CD14-positive monocyte (primary cell): ENCODE results near the gene CHMP1B. TPM values are rescaled to one million over a fixed set of nuclear protein-coding genes. Genes with fewer than 3 reads are reported as not detected.
A peak's percentile ranks its signal among the peaks of the same experiment; 100 is the strongest.

Experiments
- DNase-seq, 3 donors: peaks; one replicate each; pipeline ENCODE4 v3.0.0-alpha.2; 2011 to 2022
- H2AFZ ChIP-seq: 2 replicates; pipeline ENCODE4 v1.6.0; 2012; ENCODE audit warnings: mild to moderate bottlenecking, low read depth, low read length, inconsistent platforms; ENCODE audit not compliant: insufficient read depth, poor library complexity, severe bottlenecking
- H3K27ac ChIP-seq, 2 donors: 1 replicate in 1 of 2; 2 replicates in 1 of 2; pipeline ENCODE4 v1.5.1; 2012 to 2013; ENCODE audit warnings: low read length in 2 of 2, control low read depth in 1 of 2, inconsistent platforms in 1 of 2, low read depth in 1 of 2, mild to moderate bottlenecking in 1 of 2
- H3K27me3 ChIP-seq, 2 donors: one replicate each; pipeline versions ENCODE4 v1.6.0 to v1.6.1; 2011 to 2013; ENCODE audit warnings: low read length in 2 of 2; ENCODE audit not compliant: control insufficient read depth in 2 of 2, insufficient read depth in 2 of 2
- H3K36me3 ChIP-seq, 2 donors: replicated peaks in 1 of 2; 1 replicate in 1 of 2; 2 replicates in 1 of 2; pipeline versions ENCODE4 v1.5.1 to v1.6.1; 2012 to 2013; ENCODE audit warnings: low read length in 2 of 2, control low read depth in 1 of 2, inconsistent platforms in 1 of 2, mild to moderate bottlenecking in 1 of 2; ENCODE audit not compliant: insufficient read depth in 2 of 2, control insufficient read depth in 1 of 2
- H3K4me1 ChIP-seq, 2 donors: 1 replicate in 1 of 2; 2 replicates in 1 of 2; pipeline versions ENCODE4 v1.5.1 to v1.6.1; 2012 to 2013; ENCODE audit warnings: low read length in 2 of 2, control low read depth in 1 of 2, inconsistent platforms in 1 of 2, mild to moderate bottlenecking in 1 of 2, moderate library complexity in 1 of 2; ENCODE audit not compliant: insufficient read depth in 2 of 2, control insufficient read depth in 1 of 2
- H3K4me2 ChIP-seq: replicated peaks from 2 replicates; pipeline ENCODE3; 2012; ENCODE audit warnings: low read length, moderate library complexity, mild to moderate bottlenecking; ENCODE audit not compliant: poor library complexity, severe bottlenecking; ENCODE audit errors: extremely low read depth
- H3K4me3 ChIP-seq, 3 experiments: fragments of 200-600 bp in 1 of 3; sonication (generic) in 1 of 3; replicated peaks in 1 of 3; 1 replicate in 2 of 3; 2 replicates in 1 of 3; pipeline ENCODE4 v1.5.1; 2011 to 2013; ENCODE audit warnings: low read length in 3 of 3, mild to moderate bottlenecking in 3 of 3, control low read depth in 2 of 3, low read depth in 2 of 3, inconsistent platforms in 1 of 3, moderate library complexity in 1 of 3
- H3K79me2 ChIP-seq: 2 replicates; pipeline ENCODE4 v1.6.0; 2012; ENCODE audit warnings: mild to moderate bottlenecking, control low read depth, inconsistent platforms, low read length, moderate library complexity; ENCODE audit not compliant: insufficient read depth
- H3K9ac ChIP-seq: 2 replicates; pipeline ENCODE4 v1.6.0; 2017; ENCODE audit warnings: low read length, mild to moderate bottlenecking; ENCODE audit not compliant: insufficient read depth, poor library complexity, severe bottlenecking
- H3K9me3 ChIP-seq, 2 donors: replicated peaks in 1 of 2; 1 replicate in 1 of 2; 2 replicates in 1 of 2; pipeline versions ENCODE4 v1.5.1 to v1.6.1; 2012 to 2013; ENCODE audit warnings: low read length in 2 of 2, control low read depth in 1 of 2; ENCODE audit not compliant: control insufficient read depth in 1 of 2, insufficient read depth in 1 of 2
- H4K20me1 ChIP-seq: 2 replicates; pipeline ENCODE4 v1.6.0; 2012; ENCODE audit warnings: mild to moderate bottlenecking, low read length, control low read depth, moderate library complexity; ENCODE audit not compliant: insufficient read depth
- H3K27ac Mint-ChIP-seq, 7 donors: one replicate each; pipeline ENCODE4 v1.8.0; 2020; ENCODE audit warnings: mild to moderate bottlenecking in 7 of 7, mixed read lengths in 7 of 7, moderate library complexity in 6 of 7, inconsistent platforms in 2 of 7
- H3K27me3 Mint-ChIP-seq, 3 donors: one replicate each; pipeline ENCODE4 v1.8.0; 2021 to 2022; ENCODE audit warnings: low read depth in 3 of 3, mild to moderate bottlenecking in 3 of 3, mixed read lengths in 3 of 3, moderate library complexity in 3 of 3, inconsistent platforms in 1 of 3
- H3K36me3 Mint-ChIP-seq, 2 donors: one replicate each; pipeline ENCODE4 v1.8.0; 2020; ENCODE audit warnings: mixed read lengths in 2 of 2, inconsistent platforms in 1 of 2, mild to moderate bottlenecking in 1 of 2
- H3K4me1 Mint-ChIP-seq: one replicate; pipeline ENCODE4 v1.8.0; 2020; ENCODE audit warnings: mild to moderate bottlenecking, mixed read lengths
- H3K4me3 Mint-ChIP-seq, 2 donors: one replicate each; pipeline ENCODE4 v1.8.0; 2020; ENCODE audit warnings: mild to moderate bottlenecking in 2 of 2, mixed read lengths in 2 of 2, moderate library complexity in 1 of 2
- H3K9me3 Mint-ChIP-seq, 7 donors: one replicate each; pipeline ENCODE4 v1.8.0; 2020 to 2022; ENCODE audit warnings: mixed read lengths in 7 of 7, mild to moderate bottlenecking in 6 of 7, moderate library complexity in 6 of 7, inconsistent platforms in 2 of 7
- WGBS: methylation state at CpG from one replicate; pipeline ENCODE4 v1.1.5; 2013; ENCODE audit warnings: missing lambda C conversion rate; ENCODE audit not compliant: insufficient coverage; 5-methylcytosine and 5-hydroxymethylcytosine counted together
- intact Hi-C, 2 donors: fragments of 100-400 bp; cut with micrococcal nuclease; formaldehyde crosslinking; loops; one replicate each; pipeline versions ENCODE4 v1.15.0 to v1.15.1; 2023
- polyA plus RNA-seq, 3 donors: library from polyadenylated mRNA; depleted of rRNA in 1 of 3; unstranded in 2 of 3; stranded (reverse) in 1 of 3; fragments of 300-500 nt in 2 of 3; fragments of >200 nt in 1 of 3; fragmentation: Illumina TruSeq in 2 of 3; gene quantifications; 1 replicate in 2 of 3; 2 replicates in 1 of 3; pipeline ENCODE4 v1.2.3, GENCODE V29; 2012 to 2021
- TF ChIP-seq, protein P1 (sequence below): fragments of 200-600 bp; IDR thresholded peaks from one replicate; pipeline ENCODE4 v1.8.0; 2022; ENCODE audit warnings: antibody characterized with exemption, mild to moderate bottlenecking

Gene CHMP1B
- polyA plus RNA-seq, 3 donors, result 95.2 to 182 (median 105) TPM

DNA sequence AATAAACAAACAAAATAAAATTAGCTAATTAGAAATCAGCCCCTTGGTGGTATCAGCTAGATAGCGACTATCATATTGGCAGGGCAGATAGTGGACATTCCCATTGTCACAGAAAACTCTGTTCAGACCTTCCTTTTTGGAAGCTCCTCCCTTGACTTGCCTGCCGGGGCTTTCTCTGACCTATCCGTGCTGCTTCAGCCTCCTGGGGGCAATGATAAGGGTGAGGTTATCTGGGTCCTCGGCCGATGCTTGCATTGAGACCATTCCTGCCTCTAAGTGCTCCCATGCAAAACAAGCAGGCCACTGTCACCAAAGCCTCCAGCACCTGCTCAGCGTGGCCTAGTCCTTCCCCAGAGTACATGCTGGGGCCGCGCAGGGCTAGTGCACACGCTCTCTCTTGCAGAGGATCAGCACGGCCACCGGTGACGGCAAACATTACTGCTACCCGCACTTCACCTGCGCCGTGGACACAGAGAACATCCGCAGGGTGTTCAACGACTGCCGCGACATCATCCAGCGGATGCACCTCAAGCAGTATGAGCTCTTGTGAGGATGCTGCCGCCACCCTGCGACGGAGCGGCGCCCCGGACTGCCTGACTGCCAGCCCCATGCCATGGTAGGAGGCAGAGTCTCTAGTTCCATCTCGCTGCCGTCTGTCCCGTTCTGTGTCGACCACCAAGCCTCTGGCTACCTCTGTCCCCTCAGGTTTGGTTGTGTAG lies 29.5 kb downstream of the CHMP1B start:
- Histone ChIP-seq H3K36me3 (peaks cover 8 to 14% of the 10 kb centered on the region in 2 donors), H3K4me3 (no peak overlapping the region), H2AFZ (no peak overlapping the region), H3K4me1 (peaks cover 45 to 47% of the 10 kb centered on the region in 2 donors), H4K20me1 (no peaks in the 10 kb centered on the region), H3K27me3 (no peaks in the 10 kb centered on the region), H3K4me2 (no peak overlapping the region), H3K9me3 (no peaks in the 10 kb centered on the region), H3K79me2 (no peaks in the 10 kb centered on the region), H3K27ac (peak overlapping the region in 1 of 2 donors; percentile 86), H3K9ac (no peak overlapping the region)
- Mint-ChIP-seq H3K9me3 (peaks cover 0 to 2% (median 0%) of the 10 kb centered on the region in 7 donors), H3K4me1 (peaks cover 46% of the 10 kb centered on the region), H3K4me3 (no peak overlapping the region), H3K36me3 (peaks cover 30 to 53% of the 10 kb centered on the region in 2 donors), H3K27ac (peak overlapping the region in 4 of 7 donors; percentile 66 to 94 (median 90)), H3K27me3 (peaks cover 0 to 1% (median 0%) of the 10 kb centered on the region in 3 donors)
- TF ChIP-seq, protein P1, sequence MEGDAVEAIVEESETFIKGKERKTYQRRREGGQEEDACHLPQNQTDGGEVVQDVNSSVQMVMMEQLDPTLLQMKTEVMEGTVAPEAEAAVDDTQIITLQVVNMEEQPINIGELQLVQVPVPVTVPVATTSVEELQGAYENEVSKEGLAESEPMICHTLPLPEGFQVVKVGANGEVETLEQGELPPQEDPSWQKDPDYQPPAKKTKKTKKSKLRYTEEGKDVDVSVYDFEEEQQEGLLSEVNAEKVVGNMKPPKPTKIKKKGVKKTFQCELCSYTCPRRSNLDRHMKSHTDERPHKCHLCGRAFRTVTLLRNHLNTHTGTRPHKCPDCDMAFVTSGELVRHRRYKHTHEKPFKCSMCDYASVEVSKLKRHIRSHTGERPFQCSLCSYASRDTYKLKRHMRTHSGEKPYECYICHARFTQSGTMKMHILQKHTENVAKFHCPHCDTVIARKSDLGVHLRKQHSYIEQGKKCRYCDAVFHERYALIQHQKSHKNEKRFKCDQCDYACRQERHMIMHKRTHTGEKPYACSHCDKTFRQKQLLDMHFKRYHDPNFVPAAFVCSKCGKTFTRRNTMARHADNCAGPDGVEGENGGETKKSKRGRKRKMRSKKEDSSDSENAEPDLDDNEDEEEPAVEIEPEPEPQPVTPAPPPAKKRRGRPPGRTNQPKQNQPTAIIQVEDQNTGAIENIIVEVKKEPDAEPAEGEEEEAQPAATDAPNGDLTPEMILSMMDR, result no peak
- no peak for DNase-seq
- WGBS, result 98% methylated on average over 28 of the region's 30 CpGs
- intact Hi-C loops, result no loop called here

DNA sequence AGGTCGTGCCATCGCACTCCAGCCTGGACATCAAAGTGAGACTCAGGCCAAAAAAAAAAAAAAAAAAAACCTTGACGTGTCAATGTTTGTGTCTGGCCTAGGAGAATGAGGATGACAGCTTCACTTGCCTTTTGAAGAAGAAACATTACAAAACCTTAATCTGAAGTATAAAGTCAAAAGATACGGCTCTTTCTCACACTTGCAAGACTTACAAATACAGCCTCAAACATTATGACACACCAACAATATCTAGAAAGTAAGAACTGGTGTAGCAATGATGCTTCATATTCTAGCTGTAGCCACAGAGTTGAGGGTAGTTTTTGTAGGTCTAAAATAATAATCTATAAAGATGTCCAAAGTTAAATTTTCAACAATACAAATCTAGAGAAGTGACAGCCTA lies 31.4 kb downstream of the CHMP1B start:
- Mint-ChIP-seq H3K27ac (peak overlapping the region; percentile 90 to 95 (median 94)), H3K9me3 (no peaks in the 10 kb centered on the region), H3K36me3 (peaks cover 34 to 53% of the 10 kb centered on the region in 2 donors), H3K4me3 (peak overlapping the region in 1 of 2 donors; percentile 43), H3K27me3 (peaks cover 0 to 1% (median 0%) of the 10 kb centered on the region in 3 donors), H3K4me1 (peaks cover 53% of the 10 kb centered on the region)
- H3K4me2 ChIP-seq, result peak overlapping the region; percentile 65
- peak; percentile 50 to 57 (median 52) for DNase-seq
- WGBS, result 80% methylated on average over 2 of the region's 4 CpGs
- no peaks in the 10 kb centered on the region for H3K79me2 ChIP-seq
- peak overlapping the region in 1 of 3 experiments; percentile 35 for H3K4me3 ChIP-seq
- intact Hi-C loops, result no loop called here
- H3K4me1 ChIP-seq, result peaks cover 50 to 56% of the 10 kb centered on the region in 2 donors
- H2AFZ ChIP-seq, result no peak overlapping the region
- H3K27ac ChIP-seq, result peak overlapping the region; percentile 74 to 86
- H3K9ac ChIP-seq, result peak overlapping the region; percentile 1
- TF ChIP-seq, protein P1, result no peak
- peaks cover 20 to 30% of the 10 kb centered on the region in 2 donors for H3K36me3 ChIP-seq
- H3K27me3 ChIP-seq, result no peaks in the 10 kb centered on the region
- no peaks in the 10 kb centered on the region for H3K9me3 ChIP-seq
- no peaks in the 10 kb centered on the region for H4K20me1 ChIP-seq
